NCI-H2107 (cell line): ENCODE measurements around the gene RNF115.

Source experiments
- DNase-seq: peaks from one replicate; lab custom pipeline; 2025; lab: John Stamatoyannopoulos, UW

The RNF115 gene

DNA sequence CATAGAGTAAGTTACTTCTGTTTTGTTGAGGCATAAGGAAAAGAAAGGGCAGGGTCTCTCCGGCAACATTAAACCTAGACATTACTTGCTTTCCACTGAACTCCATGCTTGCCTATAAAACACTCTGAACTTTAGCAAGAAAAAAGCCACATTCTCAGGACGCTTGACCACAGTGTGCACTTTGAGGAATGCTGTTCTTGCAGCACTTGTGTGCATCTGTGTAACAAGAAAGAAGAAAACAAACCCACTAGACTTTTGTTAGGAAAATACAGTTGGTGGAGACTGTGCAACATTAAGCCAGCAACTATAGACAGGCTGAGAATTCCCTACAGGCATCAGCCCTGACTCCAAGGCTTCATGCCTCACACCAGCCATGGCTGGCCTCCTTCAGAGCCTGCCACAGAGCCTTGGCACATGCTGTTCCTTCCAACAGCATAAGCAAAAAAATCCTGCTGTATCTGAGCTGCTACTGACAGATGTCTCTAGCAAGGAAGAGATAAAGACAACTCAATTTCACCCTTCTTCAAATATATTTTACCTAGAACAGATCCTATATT, 122.5 kb downstream of the RNF115 start:
- no peak for DNase-seq

DNA sequence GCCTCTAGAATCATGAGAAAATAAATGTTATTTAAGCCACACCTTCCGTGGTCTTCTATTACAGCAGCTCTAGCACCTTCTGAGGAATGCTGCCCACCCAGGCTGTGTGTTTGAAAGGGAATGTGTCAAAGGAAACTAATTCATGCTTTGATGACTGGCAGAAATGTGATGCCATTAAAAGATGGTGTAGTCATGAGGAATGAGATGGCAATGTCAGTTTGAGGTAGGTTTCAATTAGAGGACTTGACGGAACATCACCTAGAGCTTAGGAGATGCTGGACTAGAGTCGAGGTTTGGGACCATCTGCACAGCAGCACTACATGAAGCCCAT, 127.3 kb downstream of the RNF115 start:
- no peak for DNase-seq

- no peak for DNase-seq
Observed at GRCh38 chr1:145695821-145696629, 127.9 kb downstream of the RNF115 start.

DNA sequence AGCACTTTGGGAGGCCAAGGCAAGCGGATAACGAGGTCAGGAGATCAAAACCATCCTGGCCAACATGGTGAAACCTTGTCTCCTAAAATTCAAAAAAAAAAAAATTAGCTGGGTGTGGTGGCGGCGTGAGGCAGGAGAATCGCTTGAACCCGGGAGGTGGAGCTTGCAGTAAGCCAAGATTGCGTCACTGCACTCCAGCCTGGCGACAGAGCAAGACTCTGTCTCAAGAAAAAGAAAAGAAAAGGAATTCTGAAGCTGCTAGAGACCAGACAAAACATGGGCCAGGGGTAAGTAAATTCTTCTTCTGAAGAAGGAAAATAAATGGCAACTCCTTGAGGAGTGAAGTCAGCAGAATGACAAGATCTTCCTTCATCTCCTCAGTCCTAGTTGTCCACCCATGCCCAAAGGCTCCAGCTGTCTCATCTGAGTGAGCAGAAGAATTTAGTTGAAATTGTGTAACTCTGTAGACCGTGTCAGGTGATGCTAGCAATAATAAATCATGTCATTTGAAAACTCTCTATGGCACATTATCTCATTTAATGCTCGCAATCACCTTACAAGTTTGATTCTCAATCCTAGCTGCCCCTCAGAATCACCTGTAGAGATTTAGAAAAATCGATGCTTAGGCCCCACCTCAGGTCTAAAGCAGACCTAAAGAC, 131.0 kb downstream of the RNF115 start:
- no peak for DNase-seq

- DNase-seq: no peak
Observed at GRCh38 chr1:145690587-145691558, 133.0 kb downstream of the RNF115 start.

- no peak for DNase-seq
Observed at GRCh38 chr1:145689922-145690321, 134.0 kb downstream of the RNF115 start.

DNA sequence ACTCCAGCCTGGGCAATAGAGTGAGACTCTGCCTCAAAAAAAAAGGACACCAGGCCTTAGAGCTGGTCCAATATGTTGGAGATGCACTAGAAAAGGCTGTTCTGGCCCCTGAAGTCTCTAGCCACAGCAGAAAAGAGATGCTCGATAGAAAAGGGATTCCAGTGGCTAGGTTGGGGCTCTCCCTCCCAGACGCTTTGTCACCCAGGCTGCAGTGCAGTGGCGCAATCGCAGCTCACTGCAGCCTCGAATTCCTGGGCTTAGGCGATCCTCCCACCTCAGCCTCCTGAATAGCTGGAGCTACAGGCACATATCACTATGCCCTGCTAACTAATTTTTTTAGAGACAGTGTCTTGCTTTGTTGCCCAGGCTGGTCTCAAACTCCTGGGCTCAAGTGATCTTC, 135.0 kb downstream of the RNF115 start:
- no peak for DNase-seq
